ENCODE data around the gene SOBP. TPM values are rescaled to one million over a fixed set of nuclear protein-coding genes. Genes with fewer than 3 reads are reported as not detected.

SOBP gene
- total RNA-seq, 1 donor from 2014 or later = 11.0 TPM

Other genes starting within 250 kb of the SOBP start
- gene PDSS2, start 30.6 kb upstream of the SOBP start, total RNA-seq = 11.5 TPM